GM15510 (cell line): Measurements from ENCODE around the gene USP46.

Experiments used
- POLR2A ChIP-seq: IDR thresholded peaks from 3 replicates; pipeline ENCODE4 v1.6.1; 2011; ENCODE audit warnings: borderline replicate concordance; ENCODE audit not compliant: insufficient read length; ENCODE audit errors: extremely low read depth

Gene USP46

DNA sequence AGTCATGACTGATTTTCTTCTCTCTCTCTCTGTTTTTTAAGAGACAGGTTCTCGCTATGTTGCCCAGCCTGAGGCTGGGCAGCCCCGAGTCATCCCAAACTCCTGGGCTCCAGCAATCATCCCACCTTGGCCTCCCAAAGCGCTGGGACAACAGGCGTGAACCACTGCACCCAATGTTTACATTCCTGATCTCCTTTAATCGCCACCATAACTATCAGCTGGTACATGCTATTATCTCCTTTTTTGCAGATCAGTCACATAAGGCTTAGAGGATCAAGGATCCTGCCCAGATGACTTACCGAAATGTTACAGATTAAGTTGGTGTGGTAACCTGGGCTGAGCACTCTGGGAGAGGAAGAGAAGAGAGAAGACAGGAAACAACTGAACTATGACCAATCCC, 1.5 kb upstream of the USP46 start:
- TF ChIP-seq POLR2A: no peak

DNA sequence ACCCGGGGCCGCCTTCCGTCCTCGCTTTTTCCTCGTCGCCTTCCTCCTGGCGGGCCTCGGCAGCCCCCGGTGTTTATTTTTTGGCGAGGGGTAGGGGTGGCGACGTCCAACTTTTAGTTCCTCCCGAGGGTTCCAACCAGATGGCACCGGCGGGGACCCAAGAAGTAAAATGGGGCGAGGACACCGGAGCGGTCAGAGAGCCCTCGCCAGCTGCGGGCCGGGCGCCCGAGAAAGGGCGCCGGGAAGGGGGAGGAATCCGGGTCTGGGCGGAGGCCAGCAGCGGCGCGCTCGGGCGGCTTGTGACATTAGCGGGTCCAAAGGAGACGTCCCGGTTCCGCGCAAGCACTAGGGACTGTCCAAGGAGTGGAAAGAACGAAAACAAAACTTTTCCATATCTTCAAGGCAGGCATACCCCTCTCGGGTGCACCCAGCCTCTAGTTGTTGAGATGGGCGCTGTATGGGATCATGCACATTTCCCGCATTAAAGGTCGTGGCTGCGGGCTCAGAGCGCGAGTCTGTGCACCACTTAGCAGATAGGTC, 691 bp upstream of the USP46 start:
- TF ChIP-seq POLR2A: no peak

DNA sequence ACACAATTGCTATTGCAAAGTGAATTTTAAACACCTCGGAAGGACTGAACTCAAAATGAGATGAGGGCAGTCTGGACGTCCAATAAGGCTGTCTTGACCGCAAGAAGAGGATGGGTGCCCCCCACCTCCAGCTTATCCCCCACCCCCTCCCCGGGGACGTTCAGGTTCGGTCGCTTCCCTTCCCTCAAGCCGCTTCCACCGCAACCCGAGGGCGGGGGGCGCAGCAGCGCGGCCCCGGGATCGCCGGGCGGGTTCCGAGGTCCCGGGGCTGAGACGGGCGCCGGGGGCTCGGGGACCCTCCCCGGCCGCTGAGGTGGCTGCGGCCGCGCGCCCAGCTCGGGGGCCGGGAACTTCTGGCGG, 480 bp downstream of the USP46 start:
- TF ChIP-seq POLR2A: no peak

DNA sequence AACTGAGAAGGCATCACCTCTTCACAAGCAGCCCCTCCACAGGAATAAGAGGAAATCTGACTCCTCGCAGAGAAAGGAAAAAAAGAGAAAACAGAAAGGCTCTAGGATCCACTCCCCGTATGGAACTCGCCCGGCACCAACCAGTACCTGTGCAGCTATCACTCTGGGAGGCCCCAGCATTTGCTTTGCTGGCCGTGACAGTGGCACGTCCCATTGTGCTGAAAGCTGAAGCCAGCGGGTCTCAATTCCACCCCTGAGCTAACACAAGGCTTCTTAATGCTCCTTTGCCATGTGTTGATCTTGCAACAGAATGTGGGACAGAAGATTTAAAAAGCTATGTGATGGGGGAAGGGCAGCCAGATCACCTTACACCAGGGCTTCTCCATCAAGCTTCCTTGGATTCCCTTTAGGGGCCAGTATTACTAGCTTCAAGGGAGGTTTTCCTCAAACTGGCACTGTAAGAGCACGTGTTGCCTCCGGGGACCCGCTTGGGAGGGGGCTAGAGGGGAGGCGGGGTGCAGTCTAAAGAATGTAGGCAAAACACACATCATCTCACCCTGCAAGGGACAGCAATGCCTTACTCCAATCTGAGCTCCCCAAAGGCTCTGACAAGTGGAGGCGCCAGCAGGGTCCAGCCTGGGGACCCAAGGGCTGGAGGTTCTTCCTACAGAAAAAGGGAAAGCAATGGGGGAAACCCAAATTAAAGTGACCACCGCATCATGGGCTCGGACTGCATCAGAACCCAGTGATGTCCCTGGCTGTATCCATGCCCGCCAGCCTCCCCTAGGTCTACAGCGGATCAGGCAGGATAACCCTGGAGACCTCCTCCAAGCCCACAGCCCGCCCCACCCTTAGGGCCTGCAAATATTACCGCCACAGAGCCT, 1.2 kb downstream of the USP46 start:
- no peak for TF ChIP-seq POLR2A

DNA sequence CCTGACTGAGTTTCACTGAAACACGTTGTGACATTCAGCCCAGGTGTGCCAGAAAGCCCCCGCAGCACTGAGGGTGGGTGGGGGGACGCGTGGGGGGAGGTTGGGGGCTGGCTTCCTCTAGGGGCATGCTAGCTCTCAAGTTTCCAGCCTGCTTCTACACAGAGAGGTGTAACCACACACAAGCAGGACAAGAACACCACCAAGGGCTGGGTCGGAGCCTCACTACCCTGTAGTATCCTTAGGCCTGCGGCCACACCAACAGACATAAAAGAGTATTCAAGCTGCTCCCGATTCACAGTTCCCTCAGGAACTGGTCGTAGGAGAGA, 1.8 kb downstream of the USP46 start:
- TF ChIP-seq POLR2A: no peak

DNA sequence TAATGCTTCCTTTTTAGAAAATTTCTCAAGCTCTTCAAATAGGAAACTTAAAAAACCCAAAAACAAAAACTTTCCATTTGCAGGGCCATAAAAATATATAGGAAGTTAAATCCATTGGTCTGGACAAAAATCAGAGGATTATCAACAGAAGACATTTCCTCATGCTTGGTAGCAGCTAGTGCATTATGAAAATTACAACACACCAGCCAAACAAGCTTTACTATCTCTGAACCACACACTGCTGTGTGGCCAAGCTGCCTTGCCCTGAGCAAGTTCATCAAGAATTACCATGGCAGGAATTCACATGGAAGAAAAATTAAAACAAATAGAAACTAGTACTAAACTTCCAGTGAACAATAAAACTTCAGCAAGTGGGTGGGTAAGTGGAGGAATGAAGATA, 3.6 kb downstream of the USP46 start:
- no peak for TF ChIP-seq POLR2A

DNA sequence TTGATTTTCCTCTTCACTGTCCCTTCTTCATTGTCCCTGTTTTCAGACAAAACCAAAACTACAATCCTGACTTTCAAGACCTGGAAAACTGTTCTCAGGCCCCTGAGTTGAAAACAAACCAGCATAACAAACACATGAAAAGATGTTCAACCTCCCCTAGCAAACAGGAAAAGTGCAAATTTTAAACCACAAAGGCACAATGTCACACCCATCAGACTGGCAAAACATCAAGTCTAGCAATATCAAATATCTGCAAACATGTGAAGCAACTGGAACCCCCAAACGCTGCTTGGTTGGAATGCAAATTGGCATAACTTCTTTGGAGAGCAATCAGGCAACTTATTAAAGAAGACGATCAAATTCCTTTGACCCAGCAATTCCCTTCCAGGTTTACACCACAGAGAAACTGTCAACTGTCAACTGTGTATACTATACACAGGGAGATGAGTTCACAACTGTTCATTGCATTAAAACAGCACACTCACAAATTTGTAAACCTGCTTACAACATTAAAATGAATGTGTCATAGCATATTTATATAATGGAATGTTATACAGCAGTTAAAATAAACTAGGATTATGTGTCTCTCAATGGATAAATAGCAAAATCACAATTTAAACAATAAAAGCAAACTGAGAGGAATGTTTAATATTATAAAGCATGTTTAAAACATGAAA, 7.0 kb downstream of the USP46 start:
- TF ChIP-seq POLR2A: no peak

DNA sequence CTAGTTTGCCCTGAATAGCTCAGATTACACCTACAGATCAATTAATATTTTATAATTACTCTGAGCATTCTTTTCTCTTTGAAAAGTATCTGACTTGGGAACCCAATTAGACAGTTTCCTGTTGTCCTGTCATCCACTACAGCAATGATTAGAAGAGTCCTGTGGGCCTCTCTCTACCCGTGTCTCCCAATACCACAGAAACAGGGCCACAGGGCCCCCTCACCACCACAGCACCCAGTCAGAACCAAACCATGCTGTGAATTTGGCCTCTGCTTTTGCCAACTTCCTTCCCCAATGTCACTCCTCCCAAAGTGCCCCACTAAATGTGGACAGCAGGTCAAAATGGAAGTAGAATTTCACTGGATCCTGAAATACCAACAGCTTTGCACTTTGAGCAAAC, 10.3 kb downstream of the USP46 start:
- TF ChIP-seq POLR2A: no peak

DNA sequence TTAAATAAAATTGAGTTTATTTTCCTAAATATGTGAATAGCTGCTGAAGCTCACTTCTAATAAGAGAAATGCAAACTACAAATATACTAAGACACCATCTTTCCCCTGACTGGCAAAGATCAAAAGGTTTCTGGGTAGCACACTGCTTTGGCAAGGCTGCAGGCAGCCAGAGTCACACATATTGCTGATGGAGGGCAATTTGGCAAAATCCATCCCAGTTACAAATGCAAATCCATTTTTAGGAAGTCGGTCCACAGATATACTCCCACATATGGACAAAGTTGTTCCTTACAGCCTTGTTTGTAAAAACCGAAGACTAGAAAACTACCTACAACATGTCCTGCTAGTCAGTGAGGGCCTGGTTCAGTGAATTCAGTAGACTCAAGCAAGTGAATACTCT, 12.4 kb downstream of the USP46 start:
- TF ChIP-seq POLR2A: no peak

DNA sequence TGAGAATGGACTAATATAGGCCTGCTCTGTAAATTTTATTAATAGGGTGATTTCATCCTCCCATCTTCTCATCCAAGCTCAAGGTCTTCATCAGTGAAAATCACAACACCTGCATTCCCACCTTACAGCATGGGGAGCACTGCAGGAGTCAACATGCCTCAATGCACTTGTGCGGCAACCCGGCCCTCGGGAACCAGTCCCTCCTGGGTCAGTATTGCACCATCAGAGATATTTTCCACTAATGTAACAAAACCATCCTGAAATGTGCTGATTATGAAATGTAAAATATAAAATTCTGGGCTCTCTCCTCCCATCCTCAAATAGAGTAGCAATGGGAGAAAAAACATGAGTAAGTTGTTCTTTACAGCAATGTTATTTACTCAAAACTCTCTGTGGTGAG, 13.0 kb downstream of the USP46 start:
- no peak for TF ChIP-seq POLR2A

DNA sequence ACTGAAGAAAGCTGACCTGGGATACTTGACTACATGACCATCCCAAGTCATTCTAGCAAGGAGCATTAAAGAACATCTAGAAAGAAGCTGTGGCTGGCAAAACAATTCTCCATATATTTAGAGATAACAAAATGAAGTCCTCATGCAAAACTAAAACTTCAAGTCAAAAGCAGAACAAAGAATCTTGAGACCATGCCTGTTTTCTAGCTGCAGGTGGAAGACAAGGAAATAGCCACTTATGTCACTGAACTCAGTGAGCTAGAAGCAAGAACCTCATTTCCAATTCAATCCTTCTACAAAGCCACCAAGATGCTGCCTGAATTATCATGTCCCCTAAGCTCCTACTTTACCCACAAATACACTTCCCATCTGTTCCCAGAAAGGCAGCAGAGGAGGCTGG, 13.8 kb downstream of the USP46 start:
- TF ChIP-seq POLR2A: no peak

DNA sequence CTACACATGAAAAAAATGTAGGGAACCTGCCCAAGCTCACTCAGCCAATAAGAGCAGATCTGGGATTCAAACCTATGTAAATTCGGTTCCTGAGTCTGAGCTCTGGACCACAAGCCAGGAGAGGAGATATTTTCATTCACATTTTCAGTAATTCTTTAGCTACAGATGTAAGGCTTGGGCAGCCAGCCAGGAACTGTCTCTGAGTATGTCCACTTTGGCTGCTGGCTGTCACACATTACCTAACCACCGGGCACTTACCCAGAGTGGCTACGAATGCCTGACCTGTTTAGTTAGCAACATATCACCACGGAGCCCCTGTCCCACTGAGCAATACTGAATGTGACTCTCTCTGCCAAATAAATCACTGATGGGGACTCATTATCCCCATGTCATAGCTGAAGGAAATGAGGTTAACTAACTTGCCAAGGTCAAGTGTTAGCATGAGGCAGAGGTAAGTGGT, 15.3 kb downstream of the USP46 start:
- TF ChIP-seq POLR2A: no peak

DNA sequence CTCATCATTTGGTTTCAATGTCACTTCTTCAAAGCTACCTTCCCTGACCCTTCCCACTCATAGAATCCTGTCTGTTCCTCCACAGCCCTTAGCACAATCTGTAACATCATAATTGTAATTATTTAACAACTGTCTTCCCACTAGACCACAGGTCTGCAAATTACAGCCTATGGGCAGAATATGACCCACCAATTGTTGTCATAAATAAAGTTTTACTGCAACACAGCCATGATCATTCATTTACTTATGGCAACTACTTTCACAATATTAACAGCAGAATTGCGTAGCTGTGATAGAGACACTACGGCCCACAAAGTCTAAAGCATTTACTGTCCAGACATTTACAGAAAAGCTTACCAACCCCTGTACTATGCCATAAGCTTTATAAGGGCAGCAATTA, 15.9 kb downstream of the USP46 start:
- TF ChIP-seq POLR2A: no peak

DNA sequence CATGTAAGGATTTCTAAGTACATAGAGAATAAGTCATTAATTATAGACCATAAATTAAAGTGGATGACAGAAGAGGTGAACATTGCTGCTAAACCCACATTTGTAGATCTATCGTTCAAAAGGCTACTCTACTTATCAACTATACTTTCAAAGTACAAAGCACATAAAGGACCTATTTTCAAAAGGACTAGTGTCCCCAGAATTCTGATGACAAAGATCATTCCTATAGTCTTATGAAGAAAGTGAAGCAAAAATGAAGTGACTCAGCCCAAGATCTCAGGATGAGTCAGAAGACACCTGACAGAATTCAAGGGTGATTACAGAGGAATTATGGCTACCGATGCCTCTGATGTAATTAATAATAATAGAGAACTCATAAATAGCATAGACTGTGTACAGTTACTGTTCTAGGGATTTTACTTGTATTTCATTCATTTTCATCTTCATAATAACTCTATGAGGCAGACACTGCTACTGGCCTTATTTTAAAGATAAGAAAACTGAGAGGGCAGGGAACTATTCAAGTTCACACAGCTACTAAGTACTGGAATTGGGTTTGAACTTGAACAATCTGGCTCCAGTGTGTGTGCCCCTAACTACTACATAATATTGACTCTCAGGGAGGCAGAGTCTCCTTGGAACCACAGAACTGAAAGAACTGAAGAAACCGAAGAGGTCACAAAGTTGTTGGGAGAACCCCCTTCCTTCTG, 17.1 kb downstream of the USP46 start:
- no peak for TF ChIP-seq POLR2A
